MM.1S (cell line): Measurements from ENCODE around the gene MXRA7.

ENCODE experiments used
- EZH2 ChIP-seq: fragments of 300-600 bp; sonication (generic); optimal IDR thresholded peaks from 2 replicates; pipeline ENCODE3; 2017; ENCODE audit warnings: low read depth, mild to moderate bottlenecking, antibody characterized with exemption, low read length, mixed read lengths
- TF ChIP-seq, protein P1 (sequence below): fragments of 300-600 bp; sonication (generic); IDR thresholded peaks from 2 replicates; pipeline ENCODE4 v1.5.1; 2016; ENCODE audit warnings: antibody characterized with exemption, low read length, mixed read lengths

DNA sequence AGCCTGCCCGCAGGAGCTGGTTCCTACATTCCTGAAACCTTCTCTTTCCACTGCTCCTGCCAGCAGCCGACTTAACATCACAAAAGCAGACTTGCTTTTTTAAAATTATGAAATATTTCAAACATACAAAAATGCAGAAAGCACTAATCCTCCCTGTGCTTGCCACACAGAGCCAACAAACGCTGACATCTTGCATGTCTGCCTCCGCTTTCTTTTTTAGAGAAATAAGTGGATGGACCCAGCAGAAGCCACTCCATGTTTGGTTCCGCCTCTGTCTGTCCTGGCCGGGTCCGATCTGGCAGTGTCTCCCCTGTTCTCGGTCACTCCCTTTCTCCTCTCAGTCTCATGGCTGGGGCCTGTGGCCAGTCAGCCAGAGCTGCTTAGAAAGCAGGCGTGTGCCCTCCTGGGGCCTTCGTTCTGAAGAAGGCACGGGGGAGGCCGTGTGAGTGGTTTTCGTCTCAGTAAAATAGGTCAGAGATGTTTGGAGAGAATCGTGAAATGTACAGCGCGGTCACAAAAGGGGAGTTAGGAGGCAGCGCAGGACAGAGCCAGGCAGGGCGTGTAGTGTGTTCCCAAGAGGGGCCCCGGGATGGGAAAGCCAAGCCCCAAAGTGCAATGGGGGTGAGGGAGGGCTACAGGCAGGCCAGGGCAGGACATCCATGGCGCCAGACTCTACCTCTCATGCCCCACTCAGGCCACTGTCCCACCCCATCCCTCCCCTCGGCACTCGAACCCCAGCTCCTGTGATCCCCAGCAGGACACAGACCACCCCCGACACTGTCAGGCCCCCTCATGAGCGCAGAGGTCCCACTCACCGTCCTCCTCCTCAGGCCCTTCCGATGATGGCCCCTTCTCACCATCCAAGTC, 23.2 kb downstream of the MXRA7 start:
- TF ChIP-seq EZH2 = no peak
- TF ChIP-seq, protein P1, sequence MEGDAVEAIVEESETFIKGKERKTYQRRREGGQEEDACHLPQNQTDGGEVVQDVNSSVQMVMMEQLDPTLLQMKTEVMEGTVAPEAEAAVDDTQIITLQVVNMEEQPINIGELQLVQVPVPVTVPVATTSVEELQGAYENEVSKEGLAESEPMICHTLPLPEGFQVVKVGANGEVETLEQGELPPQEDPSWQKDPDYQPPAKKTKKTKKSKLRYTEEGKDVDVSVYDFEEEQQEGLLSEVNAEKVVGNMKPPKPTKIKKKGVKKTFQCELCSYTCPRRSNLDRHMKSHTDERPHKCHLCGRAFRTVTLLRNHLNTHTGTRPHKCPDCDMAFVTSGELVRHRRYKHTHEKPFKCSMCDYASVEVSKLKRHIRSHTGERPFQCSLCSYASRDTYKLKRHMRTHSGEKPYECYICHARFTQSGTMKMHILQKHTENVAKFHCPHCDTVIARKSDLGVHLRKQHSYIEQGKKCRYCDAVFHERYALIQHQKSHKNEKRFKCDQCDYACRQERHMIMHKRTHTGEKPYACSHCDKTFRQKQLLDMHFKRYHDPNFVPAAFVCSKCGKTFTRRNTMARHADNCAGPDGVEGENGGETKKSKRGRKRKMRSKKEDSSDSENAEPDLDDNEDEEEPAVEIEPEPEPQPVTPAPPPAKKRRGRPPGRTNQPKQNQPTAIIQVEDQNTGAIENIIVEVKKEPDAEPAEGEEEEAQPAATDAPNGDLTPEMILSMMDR = no peak
